SH-SY5Y (cell line): ENCODE data around the gene GLI3.

Experiments
- GATA2 ChIP-seq: IDR thresholded peaks from 2 replicates; pipeline ENCODE4 v1.6.1; 2011; ENCODE audit warnings: mild to moderate bottlenecking, low read depth, low read length
- GATA3 ChIP-seq: IDR thresholded peaks from 2 replicates; pipeline ENCODE4 v1.6.1; 2011; ENCODE audit warnings: low read depth, mild to moderate bottlenecking, low read length, moderate library complexity

DNA sequence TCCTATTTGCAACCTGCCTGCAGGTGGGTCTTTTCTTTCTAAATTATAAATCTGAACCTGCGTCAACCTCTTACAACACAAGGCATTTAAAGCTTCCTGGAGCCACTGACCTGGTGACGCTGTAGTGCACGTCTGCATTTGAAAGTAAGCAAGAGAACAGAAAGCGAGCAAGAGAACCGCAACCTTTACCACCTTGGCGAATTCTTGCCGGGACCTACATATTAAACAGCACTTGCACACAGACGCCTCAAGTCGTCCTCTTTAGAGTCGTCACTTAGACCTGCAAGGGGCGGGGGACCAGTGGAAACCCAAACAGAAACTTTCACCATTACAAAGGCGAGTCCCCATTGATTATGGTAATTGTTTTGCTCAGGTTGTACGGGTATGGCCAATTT is 9.5 kb downstream of the GLI3 start:
- TF ChIP-seq GATA2 (no peak), GATA3 (no peak)
